Measurements from ENCODE around the gene GDPD5. TPM values are rescaled to one million over a fixed set of nuclear protein-coding genes. Genes with fewer than 3 reads are reported as not detected.

Gene GDPD5
- total and polyA plus RNA-seq, 9 of the 15 experiments (the other 6 are each of a cell fraction or from before 2014, with no cell fraction given), result 0.32 to 27.3 (median 8.0) TPM

DNA sequence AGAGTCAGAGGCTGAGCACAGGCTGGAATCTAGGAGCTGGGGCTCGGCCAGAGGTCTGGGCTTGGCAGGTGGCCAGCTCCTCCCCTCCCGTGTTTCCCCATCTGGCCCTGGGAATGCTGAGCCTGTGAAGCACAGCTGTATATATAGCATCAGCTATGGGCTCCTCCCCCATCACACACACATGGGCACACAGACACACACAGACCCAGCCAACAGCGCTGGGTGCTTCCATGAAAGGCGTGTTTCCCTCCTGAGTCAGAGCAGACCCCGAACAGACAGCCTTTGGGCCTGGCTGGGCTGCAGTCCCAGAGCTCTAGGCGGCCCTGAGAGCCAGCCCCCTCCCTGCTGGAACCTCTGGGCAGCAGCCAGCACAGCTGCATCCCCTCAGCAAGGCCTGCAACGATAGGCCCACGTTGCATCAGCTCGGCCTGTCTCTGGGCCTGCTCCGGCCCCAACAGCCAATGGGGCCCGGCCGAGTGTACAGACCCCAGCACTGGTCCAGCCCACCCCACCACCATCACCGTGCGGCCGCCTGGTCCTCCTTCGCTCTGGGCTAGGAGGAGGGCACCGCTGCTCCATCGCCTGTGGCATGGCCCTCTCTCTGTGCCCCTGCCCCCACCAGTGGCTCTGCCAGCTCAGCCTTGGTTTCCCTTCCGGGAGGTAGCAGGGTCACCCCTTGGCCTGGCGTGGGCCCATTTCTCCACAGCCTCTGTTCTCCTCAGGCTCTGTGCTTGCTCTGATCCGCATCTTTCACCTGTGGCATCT lies 28.7 kb upstream of the GDPD5 start (continued):
- TF ChIP-seq, protein P1, sequence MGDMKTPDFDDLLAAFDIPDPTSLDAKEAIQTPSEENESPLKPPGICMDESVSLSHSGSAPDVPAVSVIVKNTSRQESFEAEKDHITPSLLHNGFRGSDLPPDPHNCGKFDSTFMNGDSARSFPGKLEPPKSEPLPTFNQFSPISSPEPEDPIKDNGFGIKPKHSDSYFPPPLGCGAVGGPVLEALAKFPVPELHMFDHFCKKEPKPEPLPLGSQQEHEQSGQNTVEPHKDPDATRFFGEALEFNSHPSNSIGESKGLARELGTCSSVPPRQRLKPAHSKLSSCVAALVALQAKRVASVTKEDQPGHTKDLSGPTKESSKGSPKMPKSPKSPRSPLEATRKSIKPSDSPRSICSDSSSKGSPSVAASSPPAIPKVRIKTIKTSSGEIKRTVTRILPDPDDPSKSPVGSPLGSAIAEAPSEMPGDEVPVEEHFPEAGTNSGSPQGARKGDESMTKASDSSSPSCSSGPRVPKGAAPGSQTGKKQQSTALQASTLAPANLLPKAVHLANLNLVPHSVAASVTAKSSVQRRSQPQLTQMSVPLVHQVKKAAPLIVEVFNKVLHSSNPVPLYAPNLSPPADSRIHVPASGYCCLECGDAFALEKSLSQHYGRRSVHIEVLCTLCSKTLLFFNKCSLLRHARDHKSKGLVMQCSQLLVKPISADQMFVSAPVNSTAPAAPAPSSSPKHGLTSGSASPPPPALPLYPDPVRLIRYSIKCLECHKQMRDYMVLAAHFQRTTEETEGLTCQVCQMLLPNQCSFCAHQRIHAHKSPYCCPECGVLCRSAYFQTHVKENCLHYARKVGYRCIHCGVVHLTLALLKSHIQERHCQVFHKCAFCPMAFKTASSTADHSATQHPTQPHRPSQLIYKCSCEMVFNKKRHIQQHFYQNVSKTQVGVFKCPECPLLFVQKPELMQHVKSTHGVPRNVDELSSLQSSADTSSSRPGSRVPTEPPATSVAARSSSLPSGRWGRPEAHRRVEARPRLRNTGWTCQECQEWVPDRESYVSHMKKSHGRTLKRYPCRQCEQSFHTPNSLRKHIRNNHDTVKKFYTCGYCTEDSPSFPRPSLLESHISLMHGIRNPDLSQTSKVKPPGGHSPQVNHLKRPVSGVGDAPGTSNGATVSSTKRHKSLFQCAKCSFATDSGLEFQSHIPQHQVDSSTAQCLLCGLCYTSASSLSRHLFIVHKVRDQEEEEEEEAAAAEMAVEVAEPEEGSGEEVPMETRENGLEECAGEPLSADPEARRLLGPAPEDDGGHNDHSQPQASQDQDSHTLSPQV (IDR thresholded peaks at IDR 0.05), result peak; percentile 86; the same call in 1 of the 2 replicates
- TF ChIP-seq MTA3 (IDR thresholded peaks at IDR 0.05; ENCODE audit: borderline replicate concordance) (peak; percentile 78; the same call in 1 of the 2 replicates), WHSC1 (IDR thresholded peaks at IDR 0.05; ENCODE audit: low read length) (peak; percentile 37), RB1 (IDR thresholded peaks at IDR 0.05; ENCODE audit: low read depth) (no peak), EP300 (IDR thresholded peaks at IDR 0.05; ENCODE audit: low read length) (no peak; the same call in 1 of the 2 replicates), BCOR (IDR thresholded peaks at IDR 0.05) (no peak), HIVEP1 (CRISPR knock-in tag; IDR thresholded peaks at IDR 0.05) (no peak), MIER1 (IDR thresholded peaks at IDR 0.05; ENCODE audit: low read depth) (no peak), CAMTA2 (CRISPR knock-in tag; conservative IDR thresholded peaks at IDR 0.05) (no peak), NFXL1 (CRISPR knock-in tag; IDR thresholded peaks at IDR 0.05) (0 out of 2 replicates have a peak, but pooled peaks have one; percentile 52), ZNF12 (CRISPR knock-in tag; IDR thresholded peaks at IDR 0.05) (no peak), CBX2 (IDR thresholded peaks at IDR 0.05; ENCODE audit: insufficient read depth, low read length, poor library complexity, severe bottlenecking) (no peak), FOXK1 (CRISPR knock-in tag; IDR thresholded peaks at IDR 0.05; ENCODE audit: borderline replicate concordance) (no peak), HEY1 (CRISPR knock-in tag; IDR thresholded peaks at IDR 0.05; ENCODE audit: borderline replicate concordance) (no peak), SMC3 (conservative IDR thresholded peaks at IDR 0.05; ENCODE audit: insufficient read depth, low read depth, low read length) (no peak), NR3C1 (CRISPR knock-in tag; IDR thresholded peaks at IDR 0.05) (no peak), PHB2 (IDR thresholded peaks at IDR 0.05; ENCODE audit: low read depth) (no peak), ZNF695 (CRISPR knock-in tag; IDR thresholded peaks at IDR 0.05) (no peak)
- TF ChIP-seq, protein P2, sequence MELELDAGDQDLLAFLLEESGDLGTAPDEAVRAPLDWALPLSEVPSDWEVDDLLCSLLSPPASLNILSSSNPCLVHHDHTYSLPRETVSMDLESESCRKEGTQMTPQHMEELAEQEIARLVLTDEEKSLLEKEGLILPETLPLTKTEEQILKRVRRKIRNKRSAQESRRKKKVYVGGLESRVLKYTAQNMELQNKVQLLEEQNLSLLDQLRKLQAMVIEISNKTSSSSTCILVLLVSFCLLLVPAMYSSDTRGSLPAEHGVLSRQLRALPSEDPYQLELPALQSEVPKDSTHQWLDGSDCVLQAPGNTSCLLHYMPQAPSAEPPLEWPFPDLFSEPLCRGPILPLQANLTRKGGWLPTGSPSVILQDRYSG (tag; conservative IDR thresholded peaks at IDR 0.05; ENCODE audit: low read depth), result no peak
- TF ChIP-seq, protein P3, sequence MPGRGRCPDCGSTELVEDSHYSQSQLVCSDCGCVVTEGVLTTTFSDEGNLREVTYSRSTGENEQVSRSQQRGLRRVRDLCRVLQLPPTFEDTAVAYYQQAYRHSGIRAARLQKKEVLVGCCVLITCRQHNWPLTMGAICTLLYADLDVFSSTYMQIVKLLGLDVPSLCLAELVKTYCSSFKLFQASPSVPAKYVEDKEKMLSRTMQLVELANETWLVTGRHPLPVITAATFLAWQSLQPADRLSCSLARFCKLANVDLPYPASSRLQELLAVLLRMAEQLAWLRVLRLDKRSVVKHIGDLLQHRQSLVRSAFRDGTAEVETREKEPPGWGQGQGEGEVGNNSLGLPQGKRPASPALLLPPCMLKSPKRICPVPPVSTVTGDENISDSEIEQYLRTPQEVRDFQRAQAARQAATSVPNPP (IDR thresholded peaks at IDR 0.05; ENCODE audit: borderline replicate concordance, insufficient read depth, insufficient read length), result no peak
- TF ChIP-seq, protein P4, sequence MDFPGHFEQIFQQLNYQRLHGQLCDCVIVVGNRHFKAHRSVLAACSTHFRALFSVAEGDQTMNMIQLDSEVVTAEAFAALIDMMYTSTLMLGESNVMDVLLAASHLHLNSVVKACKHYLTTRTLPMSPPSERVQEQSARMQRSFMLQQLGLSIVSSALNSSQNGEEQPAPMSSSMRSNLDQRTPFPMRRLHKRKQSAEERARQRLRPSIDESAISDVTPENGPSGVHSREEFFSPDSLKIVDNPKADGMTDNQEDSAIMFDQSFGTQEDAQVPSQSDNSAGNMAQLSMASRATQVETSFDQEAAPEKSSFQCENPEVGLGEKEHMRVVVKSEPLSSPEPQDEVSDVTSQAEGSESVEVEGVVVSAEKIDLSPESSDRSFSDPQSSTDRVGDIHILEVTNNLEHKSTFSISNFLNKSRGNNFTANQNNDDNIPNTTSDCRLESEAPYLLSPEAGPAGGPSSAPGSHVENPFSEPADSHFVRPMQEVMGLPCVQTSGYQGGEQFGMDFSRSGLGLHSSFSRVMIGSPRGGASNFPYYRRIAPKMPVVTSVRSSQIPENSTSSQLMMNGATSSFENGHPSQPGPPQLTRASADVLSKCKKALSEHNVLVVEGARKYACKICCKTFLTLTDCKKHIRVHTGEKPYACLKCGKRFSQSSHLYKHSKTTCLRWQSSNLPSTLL (IDR thresholded peaks at IDR 0.05), result no peak
